ENCODE data around the gene NDUFAF3. TPM values are rescaled to one million over a fixed set of nuclear protein-coding genes. Genes with fewer than 3 reads are reported as not detected.

NDUFAF3 gene
- total RNA-seq, 1 experiment from 2014 or later: 40.7 TPM

DNA sequence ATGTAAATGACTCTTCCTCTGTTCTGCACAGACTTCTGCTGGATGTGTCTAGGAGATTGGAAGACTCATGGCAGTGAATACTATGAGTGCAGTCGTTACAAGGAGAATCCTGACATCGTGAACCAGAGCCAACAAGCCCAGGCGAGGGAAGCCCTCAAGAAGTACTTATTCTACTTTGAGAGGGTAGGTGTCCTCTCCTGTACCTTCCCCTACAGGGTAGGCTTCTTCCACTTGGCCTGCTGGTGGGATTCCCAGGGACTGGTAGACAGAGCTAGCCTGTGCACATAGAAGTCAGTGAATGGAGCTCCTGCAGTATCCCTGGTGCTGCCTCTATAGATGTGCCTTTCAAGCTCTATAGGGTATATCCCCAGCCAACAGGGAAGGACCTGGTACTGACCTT is 42.5 kb upstream of the NDUFAF3 start:
- no CpG with 5 or more reads among the region's 3 CpGs for WGBS (ENCODE audit: extremely low coverage, insufficient read length, low lambda C conversion rate)
- Histone ChIP-seq H2BK20ac (ENCODE audit: low read depth, low read length, poor library complexity, severe bottlenecking) (no peak overlapping the region), H2BK120ac (ENCODE audit: low read depth, low read length, poor library complexity, severe bottlenecking) (no peak overlapping the region), H3K27ac (ENCODE audit: insufficient read length, low read depth, low read length) (no peak overlapping the region), H3K4ac (ENCODE audit: low read depth, low read length) (no peak overlapping the region), H4K20me1 (ENCODE audit: control insufficient read depth, insufficient read depth, insufficient read length) (no peaks in the 10 kb centered on the region), H3K4me2 (ENCODE audit: insufficient read depth, insufficient read length, low read length) (no peak overlapping the region), H3T11ph (ENCODE audit: low read length) (no peak overlapping the region), H2BK15ac (ENCODE audit: low read depth, low read length) (no peak overlapping the region), H2BK5ac (ENCODE audit: insufficient read length, low read length) (no peak overlapping the region), H3K14ac (ENCODE audit: insufficient read depth, low read length) (no peak overlapping the region), H3K27me3 (ENCODE audit: insufficient read depth, low read length) (no peaks in the 10 kb centered on the region), H3K23ac (ENCODE audit: insufficient read length, low read depth, low read length) (no peak overlapping the region), H3K4me1 (ENCODE audit: insufficient read depth, low read length) (no peaks in the 10 kb centered on the region), H4K91ac (ENCODE audit: insufficient read length, low read depth, low read length) (no peak overlapping the region), H3K18ac (ENCODE audit: insufficient read length, low read depth, low read length) (no peak overlapping the region), H2AFZ (ENCODE audit: low read length) (no peak overlapping the region), H4K5ac (ENCODE audit: insufficient read length, low read depth, low read length) (no peak overlapping the region), H3K56ac (ENCODE audit: insufficient read length, low read depth, low read length) (no peak overlapping the region), H2AK5ac (ENCODE audit: insufficient read length, low read length) (no peak overlapping the region), H3K9me3 (ENCODE audit: control insufficient read depth, low read depth, low read length) (no peaks in the 10 kb centered on the region), H3K9ac (ENCODE audit: extremely low read depth, insufficient read length, low read length) (no peak overlapping the region), H3K79me2 (ENCODE audit: insufficient read depth, low read length) (no peaks in the 10 kb centered on the region), H2BK12ac (ENCODE audit: insufficient read length, low read depth, low read length) (no peak overlapping the region), H3K79me1 (ENCODE audit: insufficient read depth, low read depth, low read length, poor library complexity, severe bottlenecking) (no peaks in the 10 kb centered on the region), H3K23me2 (ENCODE audit: insufficient read length, low read depth, low read length, poor library complexity, severe bottlenecking) (no peaks in the 10 kb centered on the region), H4K8ac (replicated peaks; ENCODE audit: insufficient read length, low read depth, low read length) (no peak overlapping the region)
- H3K4me3 Mint-ChIP-seq: no peak overlapping the region
- H3K36me3 Mint-ChIP-seq (ENCODE audit: insufficient read depth in 1 of 3, low read depth in 3 of 3): peaks cover 43 to 85% (median 74%) of the 10 kb centered on the region in 3 experiments
- no peak overlapping the region; a peak in 1 of 7 replicates for H3K27ac Mint-ChIP-seq
- no peak for DNase-seq
- TF ChIP-seq, protein P1, sequence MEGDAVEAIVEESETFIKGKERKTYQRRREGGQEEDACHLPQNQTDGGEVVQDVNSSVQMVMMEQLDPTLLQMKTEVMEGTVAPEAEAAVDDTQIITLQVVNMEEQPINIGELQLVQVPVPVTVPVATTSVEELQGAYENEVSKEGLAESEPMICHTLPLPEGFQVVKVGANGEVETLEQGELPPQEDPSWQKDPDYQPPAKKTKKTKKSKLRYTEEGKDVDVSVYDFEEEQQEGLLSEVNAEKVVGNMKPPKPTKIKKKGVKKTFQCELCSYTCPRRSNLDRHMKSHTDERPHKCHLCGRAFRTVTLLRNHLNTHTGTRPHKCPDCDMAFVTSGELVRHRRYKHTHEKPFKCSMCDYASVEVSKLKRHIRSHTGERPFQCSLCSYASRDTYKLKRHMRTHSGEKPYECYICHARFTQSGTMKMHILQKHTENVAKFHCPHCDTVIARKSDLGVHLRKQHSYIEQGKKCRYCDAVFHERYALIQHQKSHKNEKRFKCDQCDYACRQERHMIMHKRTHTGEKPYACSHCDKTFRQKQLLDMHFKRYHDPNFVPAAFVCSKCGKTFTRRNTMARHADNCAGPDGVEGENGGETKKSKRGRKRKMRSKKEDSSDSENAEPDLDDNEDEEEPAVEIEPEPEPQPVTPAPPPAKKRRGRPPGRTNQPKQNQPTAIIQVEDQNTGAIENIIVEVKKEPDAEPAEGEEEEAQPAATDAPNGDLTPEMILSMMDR (conservative IDR thresholded peaks at IDR 0.05): no peak
- no peaks in the 10 kb centered on the region for H3K4me1 Mint-ChIP-seq
- no peaks in the 10 kb centered on the region for H3K9me3 Mint-ChIP-seq
- H3K27me3 Mint-ChIP-seq (ENCODE audit: low read depth): no peaks in the 10 kb centered on the region

Data from H9 (cell line).